IPS-18c (cell line): Measurements from ENCODE around the gene TBC1D5.

Experiments used
- H3K4me3 ChIP-seq: 2 replicates; pipeline ENCODE4 v1.7.0; 2013; ENCODE audit warnings: low read depth, mild to moderate bottlenecking, low read length, moderate library complexity; ENCODE audit not compliant: insufficient read depth
- H3K9me3 ChIP-seq: one replicate; pipeline ENCODE4 v1.6.1; 2013; ENCODE audit warnings: mild to moderate bottlenecking, low read length, moderate library complexity; ENCODE audit not compliant: control insufficient read depth, insufficient read depth

TBC1D5 gene

GRCh38 chr3:17307887-17308286 lies 434.5 kb downstream of the TBC1D5 start:
- H3K4me3 ChIP-seq, result no peak overlapping the region
- no peaks in the 10 kb centered on the region for H3K9me3 ChIP-seq

GRCh38 chr3:17307482-17307881 lies 434.9 kb downstream of the TBC1D5 start:
- H3K4me3 ChIP-seq, result no peak overlapping the region

GRCh38 chr3:17304969-17305368 lies 437.5 kb downstream of the TBC1D5 start:
- Histone ChIP-seq H3K9me3 (no peaks in the 10 kb centered on the region), H3K4me3 (no peak overlapping the region)

More at GRCh38 chr3:17307482-17307881, 434.9 kb downstream of the TBC1D5 start:
- H3K9me3 ChIP-seq, result no peaks in the 10 kb centered on the region

DNA sequence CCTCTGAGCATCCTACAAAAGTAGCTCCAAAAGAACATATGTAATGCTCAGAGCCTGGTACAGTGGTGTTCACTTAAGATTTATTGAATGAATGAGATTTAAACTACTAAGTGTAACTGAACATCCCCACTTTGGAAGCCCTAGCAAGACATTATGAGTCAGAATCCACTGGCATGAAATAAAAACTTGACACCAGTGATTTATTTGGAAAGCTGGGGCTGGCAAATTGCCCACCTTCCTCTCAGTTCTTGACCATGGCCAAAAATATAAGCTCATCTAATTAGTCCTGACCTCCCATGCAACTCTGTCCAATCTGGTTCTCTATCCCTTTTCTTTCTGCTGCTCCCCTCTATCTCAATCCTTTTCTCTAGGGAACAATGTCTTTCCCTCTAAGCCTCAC lies 439.7 kb downstream of the TBC1D5 start:
- Histone ChIP-seq H3K4me3 (no peak overlapping the region), H3K9me3 (no peaks in the 10 kb centered on the region)

DNA sequence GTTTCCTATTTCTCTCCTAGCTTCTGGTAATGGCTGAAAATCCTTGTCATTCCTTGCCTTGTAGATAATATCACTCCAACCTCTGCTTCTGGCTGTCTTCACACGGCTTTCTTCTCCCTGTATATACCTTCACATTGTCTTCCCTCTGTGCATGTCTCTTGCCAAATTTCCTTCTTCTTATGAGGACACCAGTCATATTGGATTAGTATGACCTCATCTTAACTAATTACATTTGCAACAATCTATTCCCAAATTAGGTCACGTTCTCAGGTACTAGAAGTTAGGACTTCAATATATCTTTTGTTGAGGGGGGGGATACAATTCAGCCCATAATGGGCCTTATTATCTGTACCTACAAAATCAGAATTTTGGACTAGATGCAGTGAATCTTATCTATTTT lies 440.3 kb downstream of the TBC1D5 start:
- no peaks in the 10 kb centered on the region for H3K9me3 ChIP-seq
- no peak overlapping the region for H3K4me3 ChIP-seq

DNA sequence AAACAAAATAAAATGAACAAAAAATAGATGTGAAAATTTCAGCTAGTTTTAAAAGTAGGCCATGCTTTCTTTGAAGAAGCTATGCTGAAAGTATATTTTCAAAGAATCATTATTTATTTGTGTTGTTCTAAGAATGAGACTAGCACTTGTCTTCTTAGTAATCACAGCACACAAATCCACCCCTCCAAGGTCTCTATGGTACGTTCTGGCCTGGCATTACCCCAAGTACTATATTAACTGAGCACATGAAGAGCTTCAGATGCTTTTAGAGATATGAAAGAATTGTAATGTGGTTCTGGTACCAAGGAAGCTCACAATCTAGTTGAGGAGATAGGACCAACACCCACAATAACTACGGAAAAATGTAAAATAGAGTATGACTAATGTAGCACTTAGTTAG lies 441.2 kb downstream of the TBC1D5 start:
- Histone ChIP-seq H3K9me3 (no peaks in the 10 kb centered on the region), H3K4me3 (no peak overlapping the region)

- Histone ChIP-seq H3K4me3 (no peak overlapping the region), H3K9me3 (no peaks in the 10 kb centered on the region)
Observed at GRCh38 chr3:17300441-17300840, 442.0 kb downstream of the TBC1D5 start.

- Histone ChIP-seq H3K4me3 (no peak overlapping the region), H3K9me3 (no peaks in the 10 kb centered on the region)
Observed at GRCh38 chr3:17298038-17298437, 444.4 kb downstream of the TBC1D5 start.

- no peaks in the 10 kb centered on the region for H3K9me3 ChIP-seq
- H3K4me3 ChIP-seq, result no peak overlapping the region
Observed at GRCh38 chr3:17292556-17292955, 449.9 kb downstream of the TBC1D5 start.

- H3K4me3 ChIP-seq, result no peak overlapping the region
- H3K9me3 ChIP-seq, result no peaks in the 10 kb centered on the region
Observed at GRCh38 chr3:17290894-17291293, 451.5 kb downstream of the TBC1D5 start.

DNA sequence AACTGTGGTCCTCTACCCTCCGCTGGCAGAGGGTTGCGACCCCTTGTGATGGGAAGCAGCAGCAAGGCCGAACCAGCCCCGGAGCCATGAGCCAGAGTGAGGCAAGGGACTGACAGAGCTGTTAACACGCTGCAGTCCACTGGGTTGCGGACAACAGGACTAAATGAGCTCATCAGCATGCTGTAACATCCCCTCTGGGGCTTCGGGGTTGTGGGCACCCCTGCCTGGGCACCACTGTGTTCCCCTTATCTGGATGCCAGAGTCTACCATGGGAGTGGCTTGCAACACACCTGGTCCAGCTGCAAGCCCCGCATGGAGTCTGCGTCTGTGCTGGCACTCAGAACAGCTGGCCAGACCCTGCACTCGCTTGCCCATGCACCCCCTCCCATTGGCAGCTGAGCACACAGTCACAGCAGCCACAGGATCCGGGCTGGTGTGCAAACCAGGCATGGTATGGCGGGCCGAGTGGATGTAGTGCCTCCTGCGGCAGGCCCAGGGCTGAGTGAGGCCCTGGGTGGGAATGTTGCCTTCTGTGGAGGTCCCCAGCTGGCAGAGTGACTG lies 453.5 kb downstream of the TBC1D5 start:
- Histone ChIP-seq H3K9me3 (no peaks in the 10 kb centered on the region), H3K4me3 (no peak overlapping the region)

GRCh38 chr3:17287006-17287689 lies 455.3 kb downstream of the TBC1D5 start:
- Histone ChIP-seq H3K9me3 (no peaks in the 10 kb centered on the region), H3K4me3 (no peak overlapping the region)

DNA sequence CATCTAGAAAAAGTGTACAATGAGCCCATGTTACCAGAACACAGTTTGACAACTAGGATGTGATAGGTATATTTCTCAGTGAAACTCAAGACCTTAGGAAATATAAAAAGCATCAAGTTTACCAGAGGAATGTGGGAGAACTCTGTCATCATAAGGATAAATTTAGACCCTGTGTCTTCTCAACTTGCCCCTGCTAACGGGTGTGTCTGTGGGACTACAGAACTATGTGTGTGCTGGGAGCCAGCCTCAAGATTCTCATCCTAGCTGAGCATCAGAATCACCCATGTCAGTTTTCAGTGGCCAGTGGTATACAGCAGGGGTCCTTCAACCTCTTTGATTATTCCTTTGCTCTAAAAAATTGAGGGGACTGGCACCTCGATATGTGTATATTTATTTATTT lies 464.4 kb downstream of the TBC1D5 start:
- no peak overlapping the region for H3K4me3 ChIP-seq
- no peaks in the 10 kb centered on the region for H3K9me3 ChIP-seq

- H3K4me3 ChIP-seq, result no peak overlapping the region
- no peaks in the 10 kb centered on the region for H3K9me3 ChIP-seq
Observed at GRCh38 chr3:17266846-17267245, 475.6 kb downstream of the TBC1D5 start.

- H3K4me3 ChIP-seq, result no peak overlapping the region
- no peaks in the 10 kb centered on the region for H3K9me3 ChIP-seq
Observed at GRCh38 chr3:17261627-17262369, 480.6 kb downstream of the TBC1D5 start.

GRCh38 chr3:17260257-17260656 lies 482.2 kb downstream of the TBC1D5 start:
- no peak overlapping the region for H3K4me3 ChIP-seq
- H3K9me3 ChIP-seq, result no peaks in the 10 kb centered on the region

DNA sequence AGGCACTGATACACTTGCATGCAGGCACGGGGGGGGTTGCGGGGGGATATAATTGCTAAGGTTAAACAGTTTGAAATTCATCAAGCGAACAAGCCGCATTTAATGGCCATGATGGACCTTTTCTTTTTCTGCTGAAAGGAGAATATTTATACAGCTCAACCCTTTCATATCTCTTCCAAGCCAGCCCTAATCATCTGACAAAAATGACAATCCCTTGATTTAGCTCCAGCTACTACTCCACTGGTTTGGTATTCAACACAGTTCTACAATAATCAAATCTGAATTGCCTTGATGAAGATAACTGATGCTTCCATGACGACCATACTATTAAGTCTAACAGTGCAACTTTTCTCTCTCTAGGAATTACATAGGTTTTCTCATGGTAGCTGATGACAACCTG lies 482.7 kb downstream of the TBC1D5 start:
- Histone ChIP-seq H3K9me3 (no peaks in the 10 kb centered on the region), H3K4me3 (no peak overlapping the region)

- Histone ChIP-seq H3K9me3 (no peaks in the 10 kb centered on the region), H3K4me3 (no peak overlapping the region)
Observed at GRCh38 chr3:17258823-17259436, 483.5 kb downstream of the TBC1D5 start.
